Endothelial cell of umbilical vein (primary cell): ENCODE data around the gene NGF. TPM values are rescaled to one million over a fixed set of nuclear protein-coding genes. Genes with fewer than 3 reads are reported as not detected.

Experiments
- BruUV-seq: library from RNA; stranded (reverse); fragments of 400-500 nt; replicated peaks from 2 replicates; lab custom pipeline; 2021; lab: Mats Ljungman, UMichigan
- CTCF ChIA-PET: fragments of 300-600, 350-600 bp; sonication (Branson Sonifier 250); formaldehyde crosslinking; loops from one replicate; lab custom pipeline; 2021; ENCODE audit warnings: antibody characterized with exemption, inconsistent platforms; lab: Charles Lee
- POLR2A ChIA-PET: fragments of 300-600, 350-600 bp; sonication (Branson Sonifier 250); formaldehyde crosslinking; loops from one replicate; lab custom pipeline; 2021; ENCODE audit warnings: antibody characterized with exemption, inconsistent platforms; lab: Charles Lee
- DNase-seq: peaks from one replicate; pipeline ENCODE4 v3.0.0-alpha.2; 2011; ENCODE audit warnings: low read depth, low spot score
- FAIRE-seq: peaks from 2 replicates; lab custom pipeline; 2011; peaks lifted over from hg19 to GRCh38; lab: Jason Lieb, UNC
- H2AFZ ChIP-seq: 2 replicates; pipeline ENCODE4 v1.6.0; 2012; ENCODE audit warnings: low read depth, low read length, control low read depth, inconsistent platforms
- H3K27ac ChIP-seq: 2 replicates; pipeline ENCODE4 v1.5.1; 2011; ENCODE audit warnings: low read depth, mild to moderate bottlenecking, control low read depth, low read length, moderate library complexity; ENCODE audit not compliant: insufficient read depth
- H3K27me3 ChIP-seq, 2 experiments: 2 replicates each; pipeline versions ENCODE4 v1.6.0 to v1.6.1; 2011; ENCODE audit warnings: low read length in 2 of 2, mixed read lengths in 1 of 2; ENCODE audit not compliant: control insufficient read depth in 2 of 2, insufficient read depth in 2 of 2
- H3K36me3 ChIP-seq, 2 experiments: 2 replicates in 1 of 2; 3 replicates in 1 of 2; pipeline ENCODE4 v1.5.1; 2011; ENCODE audit warnings: low read length in 2 of 2, mild to moderate bottlenecking in 1 of 2, moderate library complexity in 1 of 2; ENCODE audit not compliant: control insufficient read depth in 2 of 2, insufficient read depth in 2 of 2; ENCODE audit errors: extremely low read depth in 1 of 2
- H3K4me1 ChIP-seq: 3 replicates; pipeline ENCODE4 v1.5.1; 2011; ENCODE audit warnings: mild to moderate bottlenecking, low read length; ENCODE audit not compliant: control insufficient read depth, insufficient read depth; ENCODE audit errors: extremely low read depth
- H3K4me2 ChIP-seq: 2 replicates; pipeline ENCODE4 v1.6.1; 2011; ENCODE audit warnings: low read length, control low read depth, mixed read lengths; ENCODE audit not compliant: insufficient read depth
- H3K4me3 ChIP-seq, 3 experiments: fragments of 200-600 bp in 1 of 3; sonication (generic), shearing (Covaris generic) in 1 of 3; replicated peaks in 1 of 3; 2 replicates each; pipeline ENCODE4 v1.5.1; 2011 to 2016; ENCODE audit warnings: control low read depth in 3 of 3, low read length in 3 of 3, mild to moderate bottlenecking in 2 of 3, inconsistent platforms in 1 of 3, low read depth in 1 of 3, moderate library complexity in 1 of 3; ENCODE audit not compliant: insufficient read depth in 1 of 3
- H3K79me2 ChIP-seq: 2 replicates; pipeline ENCODE4 v1.6.0; 2012; ENCODE audit warnings: low read length, inconsistent platforms; ENCODE audit not compliant: control insufficient read depth, insufficient read depth
- H3K9ac ChIP-seq: replicated peaks from 2 replicates; pipeline ENCODE3; 2011; ENCODE audit warnings: low read length, control low read depth; ENCODE audit not compliant: insufficient read depth; ENCODE audit errors: extremely low read depth
- H3K9me1 ChIP-seq: replicated peaks from 3 replicates; pipeline ENCODE4 v1.6.0; 2011; ENCODE audit warnings: mild to moderate bottlenecking, low read length; ENCODE audit not compliant: control insufficient read depth, insufficient read depth; ENCODE audit errors: extremely low read depth
- H3K9me3 ChIP-seq: replicated peaks from 2 replicates; pipeline ENCODE4 v1.5.1; 2012; ENCODE audit warnings: low read length, inconsistent platforms; ENCODE audit not compliant: control insufficient read depth, insufficient read depth
- H4K20me1 ChIP-seq: replicated peaks from 2 replicates; pipeline ENCODE3; 2011; ENCODE audit warnings: mild to moderate bottlenecking, low read length; ENCODE audit not compliant: control insufficient read depth, insufficient read depth; ENCODE audit errors: extremely low read depth
- CTCF ChIP-seq, 2 donors: IDR thresholded peaks; 1 replicate in 1 of 2; 2 replicates in 1 of 2; pipeline ENCODE4 v1.5.1; 2011; ENCODE audit warnings: low read length in 2 of 2, mild to moderate bottlenecking in 2 of 2, moderate library complexity in 2 of 2, control low read depth in 1 of 2, inconsistent platforms in 1 of 2, low read depth in 1 of 2; ENCODE audit not compliant: insufficient read depth in 1 of 2; ENCODE audit errors: extremely low read depth in 1 of 2
- EZH2 ChIP-seq: IDR thresholded peaks from 2 replicates; pipeline ENCODE4 v1.6.1; 2012; ENCODE audit warnings: borderline replicate concordance, low read depth, mild to moderate bottlenecking, moderate library complexity, low read length, inconsistent platforms; ENCODE audit not compliant: severe bottlenecking
- FOS ChIP-seq: IDR thresholded peaks from 2 replicates; pipeline ENCODE4 v1.6.1; 2011; ENCODE audit warnings: mild to moderate bottlenecking, low read length, moderate library complexity, borderline replicate concordance; ENCODE audit not compliant: insufficient read depth
- GATA2 ChIP-seq: IDR thresholded peaks from 2 replicates; pipeline ENCODE4 v1.7.0; 2011; ENCODE audit warnings: low read depth, mild to moderate bottlenecking, moderate library complexity, mixed read lengths, low read length; ENCODE audit not compliant: insufficient read length, insufficient read depth
- JUN ChIP-seq: IDR thresholded peaks from 2 replicates; pipeline ENCODE4 v1.6.1; 2011; ENCODE audit warnings: borderline replicate concordance, low read depth; ENCODE audit not compliant: insufficient read length, insufficient read depth
- MAX ChIP-seq: IDR thresholded peaks from 2 replicates; pipeline ENCODE4 v1.6.1; 2011; ENCODE audit not compliant: insufficient read depth, insufficient read length
- MYC ChIP-seq: IDR thresholded peaks from one replicate; pipeline ENCODE4 v1.6.1; 2011; ENCODE audit warnings: mild to moderate bottlenecking, low read depth, low read length
- POLR2A ChIP-seq: IDR thresholded peaks from 2 replicates; pipeline ENCODE4 v1.6.1; 2012; ENCODE audit warnings: low read depth, mild to moderate bottlenecking, control low read depth, low read length
- POLR2AphosphoS5 ChIP-seq: IDR thresholded peaks from 2 replicates; pipeline ENCODE4 v1.6.1; 2012; ENCODE audit warnings: low read depth, mild to moderate bottlenecking, control low read depth, low read length, moderate library complexity; ENCODE audit not compliant: insufficient read depth
- dilution Hi-C: fragments of 300-500 bp; cut with MboI; formaldehyde crosslinking; loops from one replicate; pipeline ENCODE4 v1.15.0; 2019; ENCODE audit warnings: low sequenced_read_pairs; ENCODE audit not compliant: extremely low pct_ligation_motif_present
- intact Hi-C: fragments of 100-400 bp; cut with micrococcal nuclease; formaldehyde crosslinking; loops from one replicate; pipeline ENCODE4 v1.10.0; 2022
- polyA plus RNA-seq, 4 experiments: library from polyadenylated mRNA; depleted of rRNA in 3 of 4; stranded (reverse) in 3 of 4; unstranded in 1 of 4; fragments of >200 nt; gene quantifications; 2 replicates each; pipeline versions ENCODE4 v1.2.1 to v1.2.3, GENCODE V29; 2011 to 2012; ENCODE audit warnings: missing spikeins in 1 of 4
- total RNA-seq: library from RNA; stranded (reverse); gene quantifications from 2 replicates; pipeline ENCODE4 v1.2.3, GENCODE V29; 2021

NGF gene
- total and polyA plus RNA-seq, 2 donors (not counting 3 experiments of a cell fraction or from before 2014, with no cell fraction given): not detected

GRCh38 chr1:115317101-115318012 lies 20.7 kb downstream of the NGF start:
- no peak overlapping the region for H3K4me2 ChIP-seq
- no peaks in the 10 kb centered on the region for H3K9me1 ChIP-seq
- no peaks in the 10 kb centered on the region for H3K36me3 ChIP-seq
- ChIA-PET POLR2A (no interaction called here), CTCF (interaction anchor here (1.2 kb wide), 1 partner anchor 18 kb away, joined by 3 read pairs; no protein-coding TSS in a partner anchor)
- dilution Hi-C loops: no loop called here
- TF ChIP-seq JUN (no peak), FOS (no peak), MAX (no peak), MYC (no peak), POLR2AphosphoS5 (no peak), EZH2 (no peak), GATA2 (no peak), CTCF (IDR thresholded peaks at IDR 0.05; ENCODE audit: extremely low read depth in 1 of 2, insufficient read depth in 1 of 2, low read depth in 1 of 2, low read length in 2 of 2) (no peak), POLR2A (no peak)
- FAIRE-seq (no peak), DNase-seq (no peak)
- H3K27ac ChIP-seq: no peak overlapping the region
- H3K4me1 ChIP-seq: no peaks in the 10 kb centered on the region
- intact Hi-C loops: no loop called here
- H3K4me3 ChIP-seq: no peak overlapping the region
- no peaks in the 10 kb centered on the region for H3K79me2 ChIP-seq
- no TSS peak for BruUV-seq
- no peak overlapping the region for H2AFZ ChIP-seq
- no peaks in the 10 kb centered on the region for H4K20me1 ChIP-seq
- peaks cover 0 to 2% of the 10 kb centered on the region in 2 experiments for H3K27me3 ChIP-seq
- H3K9me3 ChIP-seq: no peaks in the 10 kb centered on the region
- H3K9ac ChIP-seq: no peak overlapping the region
